ENCODE results near the gene RND3. TPM values are rescaled to one million over a fixed set of nuclear protein-coding genes. Genes with fewer than 3 reads are reported as not detected.

RND3 gene
- total and polyA plus RNA-seq, 2 of the 13 experiments (the other 11 are each of a cell fraction or from before 2014, with no cell fraction given) = 0.13 to 0.42 TPM

GRCh38 chr2:150429384-150429961, 58.0 kb downstream of the RND3 start:
- Histone ChIP-seq H3K4me1 (ENCODE audit: insufficient read depth, low read length) (no peaks in the 10 kb centered on the region), H2AFZ (ENCODE audit: low read length) (no peak overlapping the region), H4K20me1 (ENCODE audit: insufficient read depth, low read length) (no peaks in the 10 kb centered on the region), H3K9ac (ENCODE audit: insufficient read depth, low read depth, low read length) (no peak overlapping the region), H3K27me3 (ENCODE audit: control insufficient read depth in 1 of 2, insufficient read depth in 2 of 2, low read length in 2 of 2) (no peaks in the 10 kb centered on the region), H3K9me3 (ENCODE audit: low read length) (peaks cover 4% of the 10 kb centered on the region), H3K36me3 (replicated peaks in 1 of 2; ENCODE audit: control insufficient read depth in 1 of 2, insufficient read depth in 2 of 2, low read length in 2 of 2) (no peaks in the 10 kb centered on the region), H3K4me3 (replicated peaks in 1 of 3; ENCODE audit: insufficient read depth in 1 of 3, low read depth in 2 of 3, low read length in 3 of 3) (no peak overlapping the region), H3K4me2 (ENCODE audit: low read depth, low read length) (no peak overlapping the region), H3K79me2 (ENCODE audit: insufficient read depth, low read length) (no peaks in the 10 kb centered on the region), H3K27ac (ENCODE audit: extremely low read length, insufficient read depth, low read length) (no peak overlapping the region)
- BruUV-seq (replicated peaks) = no TSS peak
- DNase-seq (ENCODE audit: low spot score) = no peak
- TF ChIP-seq ZFP91 (CRISPR knock-in tag; IDR thresholded peaks at IDR 0.05; ENCODE audit: borderline replicate concordance) (no peak), CREBL2 (CRISPR knock-in tag; IDR thresholded peaks at IDR 0.05; ENCODE audit: borderline replicate concordance) (no peak), ZBTB26 (CRISPR knock-in tag; IDR thresholded peaks at IDR 0.05; ENCODE audit: borderline replicate concordance) (no peak), TAF15 (IDR thresholded peaks at IDR 0.05; ENCODE audit: low read depth, low read length, poor library complexity, severe bottlenecking) (no peak), ELK4 (CRISPR knock-in tag; IDR thresholded peaks at IDR 0.05; ENCODE audit: borderline replicate concordance) (no peak), GLI4 (CRISPR knock-in tag; IDR thresholded peaks at IDR 0.05; ENCODE audit: borderline replicate concordance) (no peak), HDAC6 (IDR thresholded peaks at IDR 0.05; ENCODE audit: low read depth, low read length) (no peak), POGZ (CRISPR knock-in tag; IDR thresholded peaks at IDR 0.05) (no peak), NR2C2 (CRISPR knock-in tag; IDR thresholded peaks at IDR 0.05; ENCODE audit: borderline replicate concordance) (no peak), ZNF816 (CRISPR knock-in tag; IDR thresholded peaks at IDR 0.05; ENCODE audit: borderline replicate concordance) (no peak), NCOA5 (CRISPR knock-in tag; IDR thresholded peaks at IDR 0.05) (no peak), PHF8 (CRISPR knock-in tag; IDR thresholded peaks at IDR 0.05) (no peak), THYN1 (CRISPR knock-in tag; IDR thresholded peaks at IDR 0.05; ENCODE audit: borderline replicate concordance, low read depth) (no peak), CENPX (CRISPR knock-in tag; IDR thresholded peaks at IDR 0.05) (no peak), GFI1 (CRISPR knock-in tag; IDR thresholded peaks at IDR 0.05; ENCODE audit: borderline replicate concordance) (no peak)
- POLR2A ChIA-PET = no interaction called here
- no peak for FAIRE-seq
- in situ Hi-C loops (cut with HindIII; ENCODE audit: extremely low pct_ligation_motif_present, low pct_unique_long_range_greater_than_20kb) = no loop called here
- 31% methylated on average over 3 of the region's 3 CpGs for WGBS (ENCODE audit: low lambda C conversion rate)
- intact Hi-C loops (cut with micrococcal nuclease; ENCODE audit: unreplicated experiment) = no loop called here
- ATAC-seq = no peak
- CTCF ChIA-PET (ENCODE audit: low intra/inter-chr PET ratio, low total read pairs) = no interaction called here

All from HepG2 (cell line).